HG02973 (cell line): Measurements from ENCODE around the gene TK2.
"Not testable (repeated sequence)": the region's sequence is repeated elsewhere in the genome, so short reads cannot be mapped to it uniquely, and the experiment has no call there.

Source experiments
- ATAC-seq: cut with Tn5 transposase; IDR thresholded peaks from one replicate; pipeline ENCODE4 v1.9.1; 2021; ENCODE audit warnings: moderate library complexity; ENCODE audit not compliant: unreplicated experiment

TK2 gene

GRCh38 chr16:66549284-66550131, at the start of gene TK2:
TSS of gene TK2 (minus strand) at chr16:66550122. CDS start at chr16:66550061, 61 bp downstream.
- ATAC-seq, result no peak

- no peak for ATAC-seq
Observed at GRCh38 chr16:66598111-66598510, 48.2 kb upstream of the TK2 start.

- no peak for ATAC-seq
Observed at GRCh38 chr16:66596986-66597848, 47.3 kb upstream of the TK2 start.

- ATAC-seq, result not testable (repeated sequence)
Observed at GRCh38 chr16:66596559-66596958, 46.6 kb upstream of the TK2 start.

- ATAC-seq, result no peak
Observed at GRCh38 chr16:66594739-66595138, 44.8 kb upstream of the TK2 start.

- ATAC-seq, result no peak
Observed at GRCh38 chr16:66592814-66593213, 42.9 kb upstream of the TK2 start.

GRCh38 chr16:66592241-66592640, 42.3 kb upstream of the TK2 start:
- ATAC-seq, result no peak

GRCh38 chr16:66591018-66591417, 41.1 kb upstream of the TK2 start:
- no peak for ATAC-seq

- ATAC-seq, result no peak
Observed at GRCh38 chr16:66590322-66590721, 40.4 kb upstream of the TK2 start.

GRCh38 chr16:66588981-66589713, 39.2 kb upstream of the TK2 start:
- ATAC-seq, result no peak

- no peak for ATAC-seq
Observed at GRCh38 chr16:66587881-66588600, 38.1 kb upstream of the TK2 start.

GRCh38 chr16:66585481-66586239, 35.7 kb upstream of the TK2 start:
- ATAC-seq, result no peak

GRCh38 chr16:66581246-66581952, 31.5 kb upstream of the TK2 start:
- ATAC-seq, result no peak

GRCh38 chr16:66580605-66581209, 30.8 kb upstream of the TK2 start:
- no peak for ATAC-seq

- no peak for ATAC-seq
Observed at GRCh38 chr16:66578651-66579531, 29.0 kb upstream of the TK2 start, which contains the start of gene CMTM2. TSS of gene CMTM2 (plus strand) at chr16:66579463. CDS start at chr16:66579608, 145 bp downstream.

- ATAC-seq, result no peak
Observed at GRCh38 chr16:66576296-66576695, 26.4 kb upstream of the TK2 start.

GRCh38 chr16:66575060-66575459, 25.1 kb upstream of the TK2 start:
- ATAC-seq, result no peak

- ATAC-seq, result no peak
Observed at GRCh38 chr16:66574531-66574930, 24.6 kb upstream of the TK2 start.
